Body of pancreas (tissue), 4 donors: Measurements from ENCODE around the gene ENOSF1. TPM values are rescaled to one million over a fixed set of nuclear protein-coding genes. Genes with fewer than 3 reads are reported as not detected.
A peak's percentile ranks its signal among the peaks of the same experiment; 100 is the strongest.
"Not testable (repeated sequence)": the region's sequence is repeated elsewhere in the genome, so short reads cannot be mapped to it uniquely, and the experiment has no call there.

ENCODE experiments used
- ATAC-seq: fragments of 150-250 bp; one replicate; pipeline ENCODE4 v1.9.1; 2016
- DNase-seq, 4 donors: peaks; one replicate each; pipeline ENCODE4 v3.0.0-alpha.2; 2019
- H3K27ac ChIP-seq, 4 donors: fragments of 200-600 bp; sonication (generic); 1 replicate in 3 of 4; 2 replicates in 1 of 4; pipeline versions ENCODE4 v1.5.1 to v1.6.1; 2016 to 2019; ENCODE audit warnings: mild to moderate bottlenecking in 1 of 4, mixed read lengths in 1 of 4, moderate library complexity in 1 of 4
- H3K27me3 ChIP-seq, 2 donors: fragments of 200-600 bp; sonication (generic); one replicate each; pipeline ENCODE4 v1.6.0; 2016; ENCODE audit warnings: mild to moderate bottlenecking in 1 of 2
- H3K36me3 ChIP-seq, 2 donors: fragments of 200-600 bp; sonication (generic); replicated peaks in 1 of 2; 2 replicates each; pipeline ENCODE4 v1.5.1; 2016; ENCODE audit warnings: low read depth in 2 of 2; ENCODE audit not compliant: insufficient read depth in 1 of 2
- H3K4me1 ChIP-seq: fragments of 200-600 bp; sonication (generic); one replicate; pipeline ENCODE4 v1.6.0; 2016
- H3K4me3 ChIP-seq, 2 donors: fragments of 200-600 bp; sonication (generic); 1 replicate in 1 of 2; 2 replicates in 1 of 2; pipeline ENCODE4 v1.5.1; 2016 to 2019
- H3K9me3 ChIP-seq, 3 donors: fragments of 200-600 bp; sonication (generic); 1 replicate in 2 of 3; 2 replicates in 1 of 3; pipeline ENCODE4 v1.5.1; 2016
- CTCF ChIP-seq, 7 experiments: fragments of 450-650 bp in 4 of 7; fragments of 200-600 bp in 3 of 7; sonication (generic) in 3 of 7; IDR thresholded peaks; one replicate each; pipeline ENCODE4 v1.5.1; 2016 to 2019; ENCODE audit warnings: antibody characterized with exemption in 7 of 7
- POLR2A ChIP-seq, 3 donors: fragments of 450-650 bp; IDR thresholded peaks; one replicate each; pipeline ENCODE4 v1.6.1; 2016; ENCODE audit warnings: antibody characterized with exemption in 3 of 3, mild to moderate bottlenecking in 2 of 3
- WGBS, 2 donors: methylation state at CpG; one replicate each; pipeline ENCODE4 v1.1.5; 2017; 5-methylcytosine and 5-hydroxymethylcytosine counted together
- intact Hi-C: fragments of 100-400 bp; cut with DNase I; formaldehyde crosslinking; loops from one replicate; pipeline ENCODE4 v1.15.1; 2023
- total RNA-seq, 2 donors: library from RNA; depleted of rRNA; stranded (reverse); fragments of >200 nt; gene quantifications; one replicate each; pipeline ENCODE4 v1.1.0, GENCODE V29; 2016

ENOSF1 gene, protein sequence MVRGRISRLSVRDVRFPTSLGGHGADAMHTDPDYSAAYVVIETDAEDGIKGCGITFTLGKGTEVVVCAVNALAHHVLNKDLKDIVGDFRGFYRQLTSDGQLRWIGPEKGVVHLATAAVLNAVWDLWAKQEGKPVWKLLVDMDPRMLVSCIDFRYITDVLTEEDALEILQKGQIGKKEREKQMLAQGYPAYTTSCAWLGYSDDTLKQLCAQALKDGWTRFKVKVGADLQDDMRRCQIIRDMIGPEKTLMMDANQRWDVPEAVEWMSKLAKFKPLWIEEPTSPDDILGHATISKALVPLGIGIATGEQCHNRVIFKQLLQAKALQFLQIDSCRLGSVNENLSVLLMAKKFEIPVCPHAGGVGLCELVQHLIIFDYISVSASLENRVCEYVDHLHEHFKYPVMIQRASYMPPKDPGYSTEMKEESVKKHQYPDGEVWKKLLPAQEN
- total RNA-seq, result 10 to 100 TPM; 59.7 to 62.3 TPM

DNA sequence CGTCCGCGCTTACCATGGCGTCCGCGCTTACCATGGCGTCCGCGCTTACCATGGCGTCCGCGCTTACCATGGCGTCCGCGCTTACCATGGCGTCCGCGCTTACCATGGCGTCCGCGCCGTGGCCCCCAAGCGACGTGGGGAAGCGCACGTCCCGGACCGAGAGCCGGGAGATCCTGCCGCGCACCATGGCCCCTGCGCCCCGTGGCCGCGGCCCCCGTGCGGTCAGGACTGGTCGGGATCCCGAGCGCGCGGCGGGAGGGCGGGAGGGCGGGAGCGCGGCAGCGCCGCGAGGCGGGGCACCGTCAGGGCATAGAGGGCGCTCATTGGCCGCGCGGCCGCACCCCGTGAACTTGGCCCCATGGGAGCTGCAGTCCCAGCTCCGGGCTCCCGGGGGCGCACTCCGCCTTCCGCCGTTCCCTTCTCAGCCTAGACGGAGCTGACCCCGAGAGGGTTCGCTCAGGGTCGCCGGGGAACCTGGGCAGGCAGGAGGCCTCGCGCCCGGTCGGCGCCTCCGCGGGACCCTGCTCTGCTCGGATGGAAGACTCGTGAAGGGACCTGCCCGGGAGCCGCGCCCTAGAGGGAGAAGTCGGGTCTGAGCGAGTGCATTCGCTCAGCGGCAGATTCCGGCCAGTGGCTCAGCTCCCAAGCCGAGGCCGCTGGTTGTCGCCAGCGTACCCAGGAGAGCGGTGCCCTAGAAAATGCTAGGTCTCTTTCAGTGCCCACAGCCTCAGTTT lies at the start of gene ENOSF1:
TSS of gene ENOSF1 (minus strand) at position 230 of the 734 bp plus-strand sequence. CDS start at position 187, 43 bp downstream.
- Histone ChIP-seq H3K9me3 (no peaks in the 10 kb centered on the region), H3K4me1 (peaks cover 22% of the 10 kb centered on the region), H3K4me3 (peak within 1 kb of the TSS; percentile 38 to 50), H3K36me3 (no peaks in the 10 kb centered on the region), H3K27ac (peak within 1 kb of the TSS; percentile 64 to 86 (median 84)), H3K27me3 (no peaks in the 10 kb centered on the region)
- 4% methylated on average over 79 of the region's 91 CpGs; no CpG with 5 or more reads in 1 of the 2 donors for WGBS, 2 donors
- intact Hi-C loops, result no loop called here
- ATAC-seq, result peak; percentile 96
- peak; percentile 86 to 93 (median 90) for DNase-seq
- TF ChIP-seq CTCF (IDR thresholded peaks at IDR 0.05) (peak; percentile 86 to 96 (median 91)), POLR2A (IDR thresholded peaks at IDR 0.05) (peak in 2 of 3 donors; percentile 48 to 67)

DNA sequence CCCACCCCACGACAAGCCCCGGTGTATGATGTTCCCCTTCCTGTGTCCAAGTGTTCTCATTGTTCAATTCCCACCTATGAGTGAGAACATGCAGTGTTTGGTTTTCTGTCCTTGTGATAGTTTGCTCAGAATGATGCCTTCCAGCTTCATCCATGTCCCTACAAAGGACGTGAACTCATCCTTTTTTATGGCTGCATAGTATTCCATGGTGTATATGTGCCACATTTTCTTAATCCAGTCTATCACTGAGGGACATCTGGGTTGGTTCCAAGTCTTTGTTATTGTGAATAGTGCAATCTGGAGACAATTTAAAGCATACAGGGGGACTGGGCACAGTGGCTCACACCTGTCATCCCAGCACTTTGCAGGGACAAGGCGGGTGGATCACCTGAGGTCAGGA lies 47.4 kb upstream of the ENOSF1 start:
- intact Hi-C loops, ATAC-seq: not testable (repeated sequence)
- WGBS, 2 donors, result 98 to 99% methylated on average over 4 of the region's 4 CpGs

DNA sequence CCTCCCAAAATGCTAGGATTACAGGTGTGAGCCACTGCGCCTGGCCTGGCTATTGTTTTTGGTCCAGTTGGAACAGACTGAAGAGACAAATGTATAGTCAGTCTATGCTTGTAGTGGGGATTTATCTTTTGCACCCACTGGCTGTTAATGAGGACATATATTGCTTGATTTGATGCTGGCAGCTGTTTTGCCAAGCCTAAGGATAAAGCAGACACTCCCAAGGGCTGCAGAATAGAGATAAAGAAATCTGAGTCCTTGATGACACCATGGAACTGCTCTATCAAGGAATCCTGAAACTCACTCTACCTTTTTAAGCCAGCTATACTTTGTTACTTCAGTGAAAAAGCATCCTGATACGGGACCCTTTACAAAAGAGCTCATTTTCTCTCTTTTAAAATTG lies 43.1 kb upstream of the ENOSF1 start:
- 67 to 75% methylated on average over 2 of the region's 2 CpGs for WGBS, 2 donors
- intact Hi-C loops, result no loop called here
- H3K4me1 ChIP-seq, result no peaks in the 10 kb centered on the region
- ATAC-seq (no peak), DNase-seq (no peak)
- no peaks in the 10 kb centered on the region for H3K27me3 ChIP-seq
- H3K9me3 ChIP-seq, result no peaks in the 10 kb centered on the region
- no peak overlapping the region for H3K27ac ChIP-seq
- TF ChIP-seq CTCF (IDR thresholded peaks at IDR 0.05) (no peak), POLR2A (IDR thresholded peaks at IDR 0.05) (no peak)
- no peak overlapping the region for H3K4me3 ChIP-seq
- H3K36me3 ChIP-seq, result no peaks in the 10 kb centered on the region

More for the DNA sequence above, 47.4 kb upstream of the ENOSF1 start:
- H3K27me3 ChIP-seq, H3K36me3 ChIP-seq, H3K4me3 ChIP-seq, H3K9me3 ChIP-seq, DNase-seq, H3K4me1 ChIP-seq, H3K27ac ChIP-seq: not testable (repeated sequence)

DNA sequence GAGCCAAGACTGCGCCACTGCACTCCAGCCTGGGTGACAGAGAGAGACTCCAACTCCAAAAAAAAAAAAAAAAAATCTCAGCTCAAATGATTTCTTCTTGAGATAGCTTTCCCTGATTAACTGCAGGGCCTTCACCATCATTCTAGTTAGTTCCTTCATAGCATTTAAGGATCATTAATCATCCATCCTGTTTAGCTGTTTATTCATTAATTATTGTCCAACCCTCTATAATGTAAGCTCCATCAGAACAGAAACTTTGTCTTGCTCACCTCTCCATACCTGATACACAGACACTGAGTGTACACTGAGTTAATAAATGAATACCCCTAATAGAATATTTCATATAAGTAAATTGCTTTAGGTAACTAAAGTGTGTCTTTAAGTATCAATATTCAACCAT lies 42.2 kb upstream of the ENOSF1 start:
- 94 to 100% methylated on average over 1 of the region's 1 CpG for WGBS, 2 donors
- Histone ChIP-seq H3K36me3 (peaks cover 0 to 2% of the 10 kb centered on the region in 2 donors), H3K4me3 (no peak overlapping the region), H3K9me3 (no peaks in the 10 kb centered on the region), H3K4me1 (no peaks in the 10 kb centered on the region), H3K27me3 (no peaks in the 10 kb centered on the region), H3K27ac (no peak overlapping the region)
- intact Hi-C loops, result no loop called here
- no peak for ATAC-seq
- no peak for DNase-seq
- TF ChIP-seq CTCF (IDR thresholded peaks at IDR 0.05) (no peak), POLR2A (IDR thresholded peaks at IDR 0.05) (no peak)

- H3K4me1 ChIP-seq, result no peaks in the 10 kb centered on the region
- TF ChIP-seq CTCF (IDR thresholded peaks at IDR 0.05), result no peak
- no peak for TF ChIP-seq POLR2A (IDR thresholded peaks at IDR 0.05)
- no peak overlapping the region for H3K27ac ChIP-seq
- H3K9me3 ChIP-seq, result no peaks in the 10 kb centered on the region
- H3K36me3 ChIP-seq, result peaks cover 0 to 2% of the 10 kb centered on the region in 2 donors
- ATAC-seq (no peak), DNase-seq (no peak)
- H3K4me3 ChIP-seq, result no peak overlapping the region
- 92 to 100% methylated on average over 1 of the region's 1 CpG for WGBS, 2 donors
- intact Hi-C loops, result no loop called here
- no peaks in the 10 kb centered on the region for H3K27me3 ChIP-seq
These were observed 38.0 kb upstream of the ENOSF1 start for GRCh38 chr18:750456-750855.
